Activated gamma-delta T cell treated with Interleukin-2 at 50 U/mL for 16 hours (primary cell): ENCODE measurements around the gene PHLDB2.

Experiments used
- DNase-seq: peaks from one replicate; pipeline ENCODE4 v3.0.0-alpha.2; 2020

The PHLDB2 gene

DNA sequence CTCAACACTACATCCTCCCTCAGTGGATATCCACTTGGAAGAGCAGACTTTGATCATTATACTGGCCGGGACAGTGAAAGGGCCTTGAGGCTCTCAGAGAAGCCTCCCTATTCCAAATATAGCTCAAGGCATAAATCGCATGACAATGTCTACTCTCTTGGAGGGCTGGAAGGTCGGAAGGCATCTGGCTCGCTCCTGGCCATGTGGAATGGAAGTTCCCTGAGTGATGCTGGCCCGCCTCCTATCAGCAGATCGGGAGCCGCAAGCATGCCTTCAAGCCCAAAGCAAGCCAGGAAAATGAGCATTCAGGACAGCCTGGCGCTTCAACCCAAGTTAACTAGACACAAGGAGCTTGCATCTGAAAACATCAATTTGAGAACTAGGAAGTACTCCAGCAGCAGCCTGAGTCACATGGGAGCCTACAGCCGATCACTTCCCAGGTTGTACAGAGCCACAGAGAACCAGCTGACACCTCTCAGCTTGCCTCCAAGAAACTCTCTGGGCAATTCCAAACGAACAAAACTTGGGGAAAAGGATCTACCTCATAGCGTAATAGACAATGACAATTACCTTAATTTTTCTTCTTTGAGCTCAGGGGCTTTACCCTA lies 25.4 kb downstream of the PHLDB2 start:
- no peak for DNase-seq

DNA sequence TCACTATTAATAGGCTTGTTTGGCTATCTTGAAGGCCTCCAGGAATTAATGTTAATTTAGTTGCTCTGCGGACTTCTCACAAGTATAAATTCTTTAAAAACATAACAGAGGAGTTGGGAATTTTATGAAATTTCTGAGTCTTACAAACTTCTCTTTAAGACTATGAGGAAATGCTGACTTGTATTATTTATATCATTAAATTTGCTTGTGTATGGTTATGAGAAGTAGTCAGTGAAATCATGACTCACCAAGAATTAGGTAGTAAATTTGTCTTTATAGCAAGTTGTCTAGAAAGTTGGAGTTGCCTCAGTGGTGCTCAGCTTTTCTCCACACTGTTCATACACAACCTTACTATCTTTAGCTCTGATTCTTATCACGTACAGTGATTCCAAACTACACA lies 26.5 kb downstream of the PHLDB2 start:
- no peak for DNase-seq

DNA sequence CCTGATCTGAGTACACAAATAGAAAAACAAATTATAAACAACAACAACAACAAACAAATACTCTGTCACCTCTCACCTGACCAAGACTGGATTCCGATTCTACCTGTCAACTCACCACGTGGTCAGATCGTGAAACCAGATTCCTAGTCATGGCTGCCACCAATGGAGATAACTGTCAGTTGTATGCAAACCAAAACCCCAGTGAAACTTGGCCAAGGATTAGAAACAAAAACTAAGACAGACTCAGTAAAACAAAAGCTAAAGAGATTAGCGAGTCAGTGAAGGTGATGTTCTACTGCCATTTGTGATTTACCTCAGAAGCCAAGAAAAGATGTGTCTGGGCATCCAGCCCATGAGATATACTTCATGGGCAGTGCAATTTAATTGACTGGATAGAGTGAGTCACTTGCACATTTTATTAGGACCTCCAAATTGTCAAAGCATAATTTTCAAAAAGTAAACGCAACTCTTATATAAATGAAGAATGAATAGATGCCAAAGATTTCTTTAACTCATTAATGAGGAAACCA lies 31.1 kb downstream of the PHLDB2 start:
- DNase-seq, result no peak

DNA sequence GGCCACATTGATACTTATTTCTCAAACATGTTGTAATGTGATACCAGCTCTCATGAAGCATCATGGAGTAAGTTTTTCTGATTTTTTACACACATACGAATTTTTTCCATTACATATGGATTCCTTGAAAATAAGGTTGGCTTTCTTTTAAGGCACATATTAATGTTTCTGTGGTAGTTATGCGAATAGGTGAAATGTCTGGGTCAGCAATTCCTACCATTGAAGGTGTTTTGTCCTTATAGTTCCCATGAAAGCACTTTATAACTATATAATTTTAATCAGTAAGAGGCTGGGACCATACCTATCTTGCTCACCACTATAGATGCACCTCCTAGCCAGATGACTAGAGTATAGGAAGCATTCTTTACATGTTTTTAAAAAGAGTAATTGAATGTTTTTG lies 33.0 kb downstream of the PHLDB2 start:
- no peak for DNase-seq

DNA sequence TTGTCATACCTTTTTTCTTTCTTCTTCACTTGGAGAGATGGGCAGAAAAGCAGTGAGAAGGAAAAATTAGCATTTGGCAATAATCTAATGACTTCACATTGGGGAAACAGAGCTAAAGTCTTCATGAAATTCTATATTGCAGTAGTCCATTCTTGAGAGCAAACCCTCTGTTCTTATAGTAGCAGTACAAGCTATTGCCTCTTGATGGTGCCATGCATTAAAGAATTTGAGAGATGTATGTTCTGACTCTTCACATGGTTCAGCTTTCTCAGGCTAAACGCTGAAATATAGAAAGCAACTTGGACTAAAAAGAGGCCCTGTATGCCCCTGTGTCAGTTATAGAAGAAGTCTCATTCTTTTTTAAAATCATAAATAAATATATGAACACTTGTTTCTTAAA lies 36.0 kb downstream of the PHLDB2 start:
- no peak for DNase-seq

DNA sequence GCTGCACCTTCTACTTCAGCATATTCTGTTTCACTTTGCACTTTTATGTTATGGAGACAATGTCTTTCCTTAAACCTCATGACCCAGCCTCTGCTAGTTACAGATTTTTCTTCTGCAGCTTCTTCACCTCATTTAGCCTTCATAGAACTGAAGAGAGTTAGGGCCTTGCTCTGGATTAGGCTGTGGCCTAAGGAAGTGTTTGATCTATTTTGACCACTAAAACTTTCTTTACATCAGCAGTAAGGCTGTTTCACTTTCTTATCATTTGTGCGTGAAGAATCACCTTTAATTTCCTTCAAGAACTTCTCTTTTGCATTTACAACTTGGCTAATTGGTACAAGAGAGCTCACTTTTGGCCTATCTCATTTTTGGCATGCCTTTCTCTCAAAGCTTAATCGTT lies 40.9 kb downstream of the PHLDB2 start:
- DNase-seq, result no peak

DNA sequence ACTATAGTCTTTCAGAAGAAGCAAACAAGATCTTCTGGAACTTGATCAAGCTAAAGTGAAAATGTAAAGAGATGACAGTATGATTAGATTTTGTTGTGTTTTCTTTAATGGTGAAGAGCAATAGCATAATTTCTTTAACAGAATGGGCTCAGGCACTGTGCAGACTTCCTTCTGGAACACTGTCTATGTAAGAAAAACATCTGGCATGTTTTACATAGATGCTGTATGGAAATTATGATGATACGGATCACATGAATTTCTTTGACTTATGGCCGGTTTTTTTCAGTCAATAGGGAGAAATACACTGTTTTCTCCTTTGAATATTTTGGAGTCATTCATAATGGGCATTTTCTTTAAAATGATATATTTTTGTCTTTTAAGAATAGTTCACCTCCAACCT lies 42.6 kb downstream of the PHLDB2 start:
- no peak for DNase-seq

DNA sequence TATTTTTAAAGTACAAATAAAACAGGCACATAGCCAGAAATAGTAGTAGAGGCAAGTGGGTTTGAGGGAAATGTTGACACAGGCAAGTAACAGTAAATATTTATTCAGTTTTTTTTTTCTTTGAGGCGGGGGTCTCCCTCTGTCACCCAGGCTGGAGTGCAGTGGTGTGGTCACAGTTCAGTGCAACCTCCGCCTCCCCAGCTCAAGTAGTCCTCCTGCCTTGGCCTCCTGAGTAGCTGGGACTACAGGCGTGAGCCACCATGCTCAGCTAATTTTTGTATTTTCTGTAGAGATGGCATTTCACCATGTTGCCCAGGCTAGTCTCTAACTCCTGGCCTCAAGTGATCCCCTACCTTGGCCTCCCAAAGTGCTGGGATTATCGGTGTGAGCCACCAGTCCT lies 43.5 kb downstream of the PHLDB2 start:
- no peak for DNase-seq

DNA sequence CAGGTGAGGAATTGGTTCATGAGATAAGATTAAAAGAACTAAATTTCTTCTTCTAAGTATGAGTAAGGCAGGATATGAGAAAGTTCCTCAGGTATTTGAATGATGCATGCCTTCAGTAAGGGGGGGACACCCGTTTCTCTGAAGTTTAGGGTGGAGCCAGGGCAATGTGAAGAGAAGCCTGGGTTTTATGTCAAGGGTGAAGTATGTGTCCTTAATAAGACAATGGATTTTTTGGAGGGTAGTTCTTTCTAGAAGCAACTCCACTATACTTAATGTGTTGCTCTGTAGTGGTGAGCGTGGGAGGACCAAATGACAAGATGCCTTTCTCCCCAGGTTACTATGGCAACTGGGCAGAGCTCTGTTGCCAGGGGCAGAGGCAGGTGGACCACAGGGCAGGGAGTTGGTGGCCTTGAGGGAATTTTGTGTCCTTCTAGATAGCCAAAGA lies 44.0 kb downstream of the PHLDB2 start:
- no peak for DNase-seq

DNA sequence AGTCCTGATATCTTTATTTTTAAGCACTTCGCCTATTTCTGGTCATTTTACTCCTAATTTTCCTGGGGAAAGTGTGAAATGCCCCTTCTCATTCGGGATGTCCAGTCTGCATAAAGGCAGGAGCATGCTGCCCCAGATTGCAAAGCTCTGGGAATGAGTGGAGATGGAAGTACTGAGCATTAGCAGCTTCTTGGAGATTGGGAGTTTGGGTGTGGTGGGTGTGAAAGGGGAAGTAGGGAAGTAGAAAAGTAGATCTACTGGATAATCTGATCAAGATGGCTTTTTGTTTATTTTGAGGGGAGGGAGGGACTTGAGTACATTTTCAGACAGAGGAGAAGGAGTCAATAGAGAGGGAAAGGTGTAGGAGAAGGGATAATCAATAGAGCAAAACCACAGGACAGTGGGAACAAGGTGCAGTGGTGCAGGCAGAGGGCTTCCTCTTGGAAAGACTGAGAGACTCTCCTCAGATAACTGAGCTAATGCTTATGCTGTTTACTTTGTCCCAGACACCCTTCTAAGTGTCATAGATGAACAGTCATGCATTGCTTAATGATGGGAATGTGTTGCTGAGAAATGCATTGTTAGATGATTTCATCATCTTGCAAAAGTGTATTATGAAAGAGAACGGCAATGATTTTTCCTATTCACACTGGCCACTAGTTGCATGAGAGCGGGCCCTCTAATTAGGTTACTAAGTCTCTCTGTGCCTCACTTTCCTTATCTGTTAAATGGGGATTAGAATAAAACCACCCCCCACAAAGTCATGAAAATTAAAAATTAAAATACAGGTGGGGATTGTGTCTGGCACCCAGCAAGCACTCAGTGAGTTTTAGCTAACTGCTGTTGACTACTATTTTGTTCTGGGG lies 45.5 kb downstream of the PHLDB2 start:
- DNase-seq, result no peak

DNA sequence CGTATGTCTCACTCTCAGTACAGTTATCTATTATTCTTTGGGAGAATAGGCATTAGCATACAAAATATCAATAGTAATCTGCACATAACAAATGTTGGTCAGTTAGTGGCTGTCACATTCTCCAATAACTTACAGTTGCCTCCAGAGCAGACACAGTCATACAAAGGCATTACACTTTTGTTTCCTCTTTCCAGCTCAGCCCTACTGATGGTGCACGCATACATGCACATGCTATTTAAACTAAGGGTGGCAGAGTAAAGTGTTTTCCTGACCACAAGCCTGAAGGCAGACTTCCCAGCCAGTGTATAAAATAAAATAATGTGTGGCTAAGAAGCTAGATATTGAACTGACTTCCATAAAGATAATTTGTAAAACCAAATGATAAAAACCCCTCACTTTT lies 47.6 kb downstream of the PHLDB2 start:
- no peak for DNase-seq

DNA sequence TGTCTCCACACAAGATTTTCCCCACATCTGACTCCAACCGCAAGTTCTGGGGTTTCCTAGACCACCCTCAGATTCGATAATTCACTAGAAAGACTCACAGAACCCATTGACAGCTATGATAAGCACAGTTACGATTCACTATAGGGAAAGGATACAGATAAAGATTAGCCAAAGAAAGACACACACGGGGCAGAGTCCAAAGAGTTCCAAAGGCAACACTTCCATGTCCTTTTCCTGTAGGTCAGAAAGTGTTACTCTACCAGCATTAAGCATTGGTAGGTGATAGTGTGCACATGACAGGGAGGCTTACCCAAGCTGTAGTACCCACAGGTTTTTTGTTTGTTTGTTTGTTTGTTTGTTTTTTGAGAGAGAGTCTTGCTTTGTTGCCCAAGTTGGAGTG lies 48.1 kb downstream of the PHLDB2 start:
- no peak for DNase-seq

DNA sequence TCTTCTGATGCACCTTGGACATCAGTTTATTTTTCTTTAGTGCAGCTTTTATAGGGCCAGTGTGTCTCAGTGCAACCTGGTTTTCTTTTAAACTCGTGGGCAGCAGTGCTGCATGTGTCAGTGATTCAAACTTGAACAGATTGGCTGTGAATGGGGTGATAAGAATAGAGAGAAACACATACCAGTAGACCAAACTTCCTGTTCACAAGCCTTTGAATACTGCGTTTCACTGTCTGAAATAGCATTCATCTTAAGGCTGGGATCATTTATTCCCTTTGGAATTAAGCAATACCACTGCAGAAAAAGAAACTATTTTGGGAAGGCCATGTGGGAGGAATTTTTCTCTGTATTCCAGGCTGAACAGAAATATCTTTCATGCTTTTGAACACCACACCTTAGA lies 51.7 kb downstream of the PHLDB2 start:
- no peak for DNase-seq

DNA sequence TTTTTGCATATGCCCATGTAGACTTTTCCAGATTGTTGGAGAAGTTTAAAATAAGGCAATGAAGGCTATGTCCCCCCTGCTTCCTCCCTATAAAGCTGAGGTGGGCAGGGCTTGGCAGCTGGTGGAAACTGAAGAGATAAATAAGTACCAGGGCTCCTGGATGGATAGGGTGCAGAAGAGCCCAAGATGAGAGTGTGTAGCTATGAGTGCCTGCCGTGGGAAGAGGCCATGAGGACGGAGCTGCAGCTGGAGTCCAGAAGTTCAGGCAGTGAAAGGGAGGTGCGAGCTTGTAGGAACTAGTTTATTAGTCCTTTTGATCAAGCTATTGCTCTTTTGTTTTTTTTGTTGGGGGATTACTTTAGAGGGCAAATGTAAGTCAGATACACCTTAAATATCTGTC lies 52.4 kb downstream of the PHLDB2 start:
- DNase-seq, result no peak

DNA sequence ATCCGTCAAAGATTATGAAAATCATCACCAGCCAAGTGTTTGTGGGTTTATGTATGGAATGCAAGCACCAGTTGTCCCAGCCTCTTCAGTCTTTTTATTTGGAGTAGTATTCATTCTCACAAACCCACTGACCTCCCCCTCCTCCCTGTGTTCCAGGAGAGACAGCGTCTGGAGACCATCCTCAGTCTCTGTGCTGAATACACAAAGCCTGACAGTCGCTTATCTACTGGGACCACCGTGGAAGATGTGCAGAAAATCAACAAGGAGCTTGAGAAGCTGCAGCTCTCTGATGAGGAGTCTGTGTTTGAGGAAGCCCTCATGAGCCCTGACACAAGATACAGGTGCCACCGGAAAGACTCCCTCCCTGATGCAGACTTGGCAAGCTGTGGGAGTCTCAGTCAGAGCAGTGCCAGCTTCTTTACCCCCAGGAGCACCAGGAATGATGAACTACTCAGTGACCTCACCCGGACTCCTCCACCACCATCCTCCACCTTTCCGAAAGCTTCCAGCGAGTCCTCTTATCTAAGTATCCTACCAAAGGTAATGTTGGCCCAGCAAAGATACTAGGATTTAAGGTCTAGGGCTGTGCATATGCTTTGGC lies 54.2 kb downstream of the PHLDB2 start:
- DNase-seq, result no peak

DNA sequence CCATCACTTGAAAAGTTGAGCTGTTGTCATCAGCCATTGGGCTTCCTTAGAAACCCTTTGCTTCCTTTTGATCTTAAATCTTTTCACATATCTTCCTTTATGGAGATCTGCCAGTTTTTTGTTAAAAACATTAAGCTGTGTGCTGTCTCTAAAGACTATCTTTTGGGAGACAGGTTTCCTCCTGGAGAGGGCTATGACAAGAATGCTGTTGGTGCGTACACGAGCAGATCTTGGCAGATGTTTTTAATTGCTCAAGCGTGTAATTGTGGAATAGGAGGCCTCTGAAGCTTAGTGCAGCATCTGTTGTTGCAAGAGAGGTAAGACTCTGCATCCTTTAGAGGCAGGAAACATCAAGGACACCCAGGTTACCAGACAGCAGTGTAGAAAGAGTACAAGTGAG lies 56.8 kb downstream of the PHLDB2 start:
- DNase-seq, result no peak

DNA sequence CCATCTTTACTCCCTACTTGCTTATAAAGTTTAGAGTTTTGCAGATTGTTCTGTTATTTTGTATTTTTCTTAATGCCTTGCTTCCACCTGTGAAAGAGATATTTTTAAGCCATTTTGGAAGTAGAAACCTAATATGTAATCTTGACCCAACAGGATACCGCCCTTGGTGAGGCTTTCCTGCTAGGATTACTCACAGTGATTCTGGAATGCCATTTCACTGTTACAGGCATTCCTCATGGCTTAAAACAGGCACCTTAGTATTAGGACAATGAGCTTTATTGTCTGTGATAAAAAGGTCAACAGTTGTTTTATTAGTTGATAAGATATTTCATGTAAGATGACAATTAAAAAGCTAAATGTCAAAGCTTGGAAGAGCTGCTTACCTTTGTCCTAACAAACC lies 58.2 kb downstream of the PHLDB2 start:
- DNase-seq, result no peak

DNA sequence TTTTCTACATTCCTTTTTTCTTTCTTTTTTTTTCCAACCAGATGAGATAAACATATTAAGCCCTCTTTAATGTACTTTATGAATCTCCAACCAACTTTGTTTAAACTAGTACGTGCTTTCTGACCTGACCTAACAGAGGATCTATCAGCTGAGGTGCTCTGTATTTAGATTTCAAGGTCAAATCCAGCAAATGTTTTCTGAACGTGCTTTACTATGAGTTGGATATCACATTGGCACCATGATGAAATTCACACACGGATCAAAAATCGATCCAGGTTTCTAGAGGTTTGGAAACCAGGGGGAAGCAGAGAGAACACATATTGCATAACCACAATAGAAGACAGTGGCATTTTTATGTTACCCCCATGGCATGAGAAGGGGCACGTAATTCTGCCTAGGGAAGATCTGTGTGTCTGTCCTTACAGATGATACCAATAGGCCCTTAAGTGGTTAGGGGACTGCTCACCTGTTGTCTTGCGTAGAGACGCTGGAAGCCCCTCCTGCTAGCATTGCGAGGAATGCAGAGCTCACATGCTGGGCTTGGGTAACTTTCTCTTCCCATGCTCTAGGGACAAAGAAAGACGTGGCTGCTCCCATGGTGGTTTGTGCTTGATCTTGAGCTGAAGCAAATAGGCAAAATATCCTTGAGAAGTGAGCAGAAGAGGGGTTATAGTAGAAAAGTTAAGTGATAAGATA lies 60.5 kb downstream of the PHLDB2 start:
- DNase-seq, result no peak

DNA sequence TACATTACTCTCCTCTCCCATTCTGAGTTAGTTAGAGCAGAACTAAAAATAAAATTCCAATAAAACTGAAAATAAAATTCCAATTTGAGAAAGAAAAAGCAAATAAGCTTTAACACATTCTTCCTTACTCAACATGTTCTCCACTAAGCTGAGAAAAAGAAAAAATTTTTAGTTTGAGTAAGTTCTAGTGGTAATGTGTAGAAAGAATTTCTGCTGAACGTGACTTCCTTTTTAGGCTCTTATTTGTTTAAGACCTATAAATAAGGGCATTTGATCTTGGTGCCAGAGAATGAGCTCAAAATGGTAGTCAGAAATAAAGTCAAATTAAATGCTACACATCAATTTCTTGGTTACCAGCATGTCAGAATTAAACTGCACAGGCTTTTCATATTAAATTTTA lies 62.1 kb downstream of the PHLDB2 start:
- DNase-seq, result no peak

DNA sequence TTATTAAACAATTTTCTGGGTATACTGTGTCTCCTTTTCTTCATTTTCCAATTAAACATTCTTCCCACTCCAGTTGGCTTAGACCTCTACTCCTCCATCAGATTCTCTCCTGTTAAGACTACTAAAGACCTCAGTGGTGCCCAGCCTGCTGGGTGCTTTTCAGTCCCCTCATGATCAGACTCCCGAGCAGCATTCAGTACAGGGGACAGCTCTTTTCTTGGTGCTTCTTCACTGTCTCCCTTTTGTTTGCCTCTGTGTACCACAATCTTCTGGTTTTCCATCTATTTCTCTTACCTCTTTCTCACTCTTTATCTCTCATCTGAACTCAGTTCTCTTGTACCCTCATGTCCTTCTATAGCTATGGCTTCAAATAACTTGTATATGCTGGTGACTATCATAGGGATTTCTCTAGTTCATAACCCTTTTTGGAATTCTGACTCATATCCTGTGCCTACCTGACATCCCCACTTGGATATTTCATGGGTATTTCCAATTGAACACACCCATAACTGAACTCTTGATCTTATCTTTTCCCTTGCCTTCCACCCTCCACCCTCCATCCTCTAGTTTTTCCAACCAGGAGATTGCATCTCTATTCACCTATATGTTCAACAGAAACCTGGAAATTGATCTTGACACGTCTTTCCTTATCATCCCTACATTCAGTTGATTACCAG lies 64.2 kb downstream of the PHLDB2 start:
- no peak for DNase-seq

DNA sequence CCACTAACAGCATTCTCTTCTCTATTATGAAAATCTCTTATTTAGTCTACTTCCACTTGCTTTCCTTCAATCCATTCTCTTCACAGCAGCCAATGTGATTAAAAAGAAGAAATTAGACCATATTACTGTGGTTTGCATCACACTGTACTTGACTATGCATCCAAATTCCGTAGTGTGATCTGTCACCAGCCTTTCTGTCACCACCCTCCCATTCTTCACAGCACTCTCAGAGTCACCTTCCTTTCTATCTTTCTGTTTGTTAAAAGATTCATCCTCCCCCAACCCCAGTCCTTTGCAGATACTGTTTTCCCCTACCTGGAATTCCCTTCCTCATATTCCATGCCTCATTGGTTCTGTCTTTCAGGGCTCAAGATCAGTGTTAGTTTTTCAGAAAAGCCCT lies 64.7 kb downstream of the PHLDB2 start:
- DNase-seq, result no peak

DNA sequence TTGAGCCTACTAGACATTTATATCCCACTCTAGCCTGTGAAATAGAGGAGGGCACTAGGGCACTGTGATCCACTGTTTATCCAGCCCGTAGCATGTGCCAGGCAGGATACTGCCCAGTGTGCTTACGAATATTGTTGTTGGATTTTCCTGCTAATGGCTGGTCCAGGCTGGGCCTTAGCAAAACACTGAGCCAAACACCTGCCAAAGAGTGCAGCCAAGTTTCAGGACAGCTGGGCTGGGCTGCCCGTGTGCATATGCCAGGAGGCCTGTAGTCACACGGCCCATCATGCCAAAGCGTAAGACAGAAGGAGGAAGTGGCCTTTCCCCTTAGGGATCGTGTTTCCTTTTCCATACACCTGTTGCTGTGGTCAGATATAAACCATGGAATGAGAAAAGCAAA lies 65.2 kb downstream of the PHLDB2 start:
- no peak for DNase-seq

DNA sequence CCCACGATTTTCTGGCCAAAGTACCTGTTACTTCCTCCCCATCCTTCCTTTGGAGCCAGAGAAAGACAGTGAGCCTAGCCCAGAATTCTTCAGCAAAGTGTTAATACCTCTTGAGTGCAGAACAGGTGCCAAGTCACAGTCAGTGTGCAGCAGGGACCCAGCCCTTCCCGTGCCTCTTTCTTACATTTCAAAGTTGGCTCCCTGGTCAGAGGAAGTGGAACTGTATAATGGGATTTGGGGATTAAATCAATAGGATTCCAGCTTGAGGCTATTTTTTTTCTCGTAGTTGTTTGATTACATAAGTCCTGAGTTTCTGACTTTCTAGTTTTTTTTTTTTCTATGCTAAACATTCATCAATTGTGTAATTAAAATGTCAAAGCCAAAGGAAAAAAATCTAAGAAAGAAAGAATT lies 67.2 kb downstream of the PHLDB2 start:
- DNase-seq, result no peak
